Measurements from ENCODE around the gene TPST2.

Gene TPST2

GRCh38 chr22:26589845-26590736, at the start of gene TPST2:
Gene TPST2 (minus strand): TSS chr22:26590132. CDS start chr22:26541630, 48,502 bp downstream.
- Histone ChIP-seq H3K4me1 (ENCODE audit: control insufficient read depth in 1 of 2, insufficient read depth in 2 of 2, low read length in 2 of 2) (peaks cover 11 to 21% of the 10 kb centered on the region in 2 donors), H3K27me3 (ENCODE audit: low read depth, low read length) (no peaks in the 10 kb centered on the region), H3K27ac (ENCODE audit: low read length) (peak within 1 kb of the TSS; percentile 53), H3K4me3 (ENCODE audit: low read depth in 1 of 2, low read length in 2 of 2) (peak within 1 kb of the TSS; percentile 82 to 86), H3K9me3 (ENCODE audit: control insufficient read depth in 1 of 2, low read length in 2 of 2) (no peaks in the 10 kb centered on the region), H3K36me3 (ENCODE audit: control insufficient read depth in 1 of 2, insufficient read depth in 2 of 2, low read length in 2 of 2) (no peaks in the 10 kb centered on the region)

GRCh38 chr22:26636296-26636695, 46.4 kb upstream of the TPST2 start:
- Histone ChIP-seq H3K27me3 (ENCODE audit: low read depth, low read length) (peaks cover 4% of the 10 kb centered on the region), H3K27ac (ENCODE audit: low read length) (no peak overlapping the region), H3K36me3 (ENCODE audit: control insufficient read depth in 1 of 2, insufficient read depth in 2 of 2, low read length in 2 of 2) (no peaks in the 10 kb centered on the region), H3K4me3 (ENCODE audit: low read depth in 1 of 2, low read length in 2 of 2) (no peak overlapping the region), H3K9me3 (ENCODE audit: control insufficient read depth in 1 of 2, low read length in 2 of 2) (no peaks in the 10 kb centered on the region), H3K4me1 (ENCODE audit: control insufficient read depth in 1 of 2, insufficient read depth in 2 of 2, low read length in 2 of 2) (no peaks in the 10 kb centered on the region)

GRCh38 chr22:26635117-26635516, 45.2 kb upstream of the TPST2 start:
- H3K36me3 ChIP-seq (ENCODE audit: control insufficient read depth in 1 of 2, insufficient read depth in 2 of 2, low read length in 2 of 2): no peaks in the 10 kb centered on the region
- H3K27ac ChIP-seq (ENCODE audit: low read length): no peak overlapping the region
- no peaks in the 10 kb centered on the region for H3K4me1 ChIP-seq (ENCODE audit: control insufficient read depth in 1 of 2, insufficient read depth in 2 of 2, low read length in 2 of 2)
- H3K9me3 ChIP-seq (ENCODE audit: control insufficient read depth in 1 of 2, low read length in 2 of 2): peaks cover 0 to 4% of the 10 kb centered on the region in 2 donors
- H3K27me3 ChIP-seq (ENCODE audit: low read depth, low read length): no peaks in the 10 kb centered on the region
- H3K4me3 ChIP-seq (ENCODE audit: low read depth in 1 of 2, low read length in 2 of 2): no peak overlapping the region

GRCh38 chr22:26634189-26634588, 44.3 kb upstream of the TPST2 start:
- Histone ChIP-seq H3K9me3 (ENCODE audit: control insufficient read depth in 1 of 2, low read length in 2 of 2) (peaks cover 0 to 4% of the 10 kb centered on the region in 2 donors), H3K27ac (ENCODE audit: low read length) (no peak overlapping the region), H3K36me3 (ENCODE audit: control insufficient read depth in 1 of 2, insufficient read depth in 2 of 2, low read length in 2 of 2) (no peaks in the 10 kb centered on the region), H3K4me3 (ENCODE audit: low read depth in 1 of 2, low read length in 2 of 2) (no peak overlapping the region), H3K27me3 (ENCODE audit: low read depth, low read length) (no peaks in the 10 kb centered on the region), H3K4me1 (ENCODE audit: control insufficient read depth in 1 of 2, insufficient read depth in 2 of 2, low read length in 2 of 2) (no peaks in the 10 kb centered on the region)

- no peaks in the 10 kb centered on the region for H3K36me3 ChIP-seq (ENCODE audit: control insufficient read depth in 1 of 2, insufficient read depth in 2 of 2, low read length in 2 of 2)
- no peaks in the 10 kb centered on the region for H3K4me1 ChIP-seq (ENCODE audit: control insufficient read depth in 1 of 2, insufficient read depth in 2 of 2, low read length in 2 of 2)
- H3K27ac ChIP-seq (ENCODE audit: low read length): no peak overlapping the region
- no peak overlapping the region for H3K4me3 ChIP-seq (ENCODE audit: low read depth in 1 of 2, low read length in 2 of 2)
- H3K9me3 ChIP-seq (ENCODE audit: control insufficient read depth in 1 of 2, low read length in 2 of 2): peaks cover 0 to 4% of the 10 kb centered on the region in 2 donors
- no peaks in the 10 kb centered on the region for H3K27me3 ChIP-seq (ENCODE audit: low read depth, low read length)
Observed at GRCh38 chr22:26632422-26633155, 42.7 kb upstream of the TPST2 start.

GRCh38 chr22:26631282-26631681, 41.4 kb upstream of the TPST2 start:
- no peak overlapping the region for H3K4me3 ChIP-seq (ENCODE audit: low read depth in 1 of 2, low read length in 2 of 2)
- H3K36me3 ChIP-seq (ENCODE audit: control insufficient read depth in 1 of 2, insufficient read depth in 2 of 2, low read length in 2 of 2): no peaks in the 10 kb centered on the region
- H3K27me3 ChIP-seq (ENCODE audit: low read depth, low read length): no peaks in the 10 kb centered on the region
- H3K9me3 ChIP-seq (ENCODE audit: control insufficient read depth in 1 of 2, low read length in 2 of 2): peaks cover 0 to 4% of the 10 kb centered on the region in 2 donors
- H3K4me1 ChIP-seq (ENCODE audit: control insufficient read depth in 1 of 2, insufficient read depth in 2 of 2, low read length in 2 of 2): no peaks in the 10 kb centered on the region
- no peak overlapping the region for H3K27ac ChIP-seq (ENCODE audit: low read length)

GRCh38 chr22:26629988-26630761, 40.2 kb upstream of the TPST2 start:
- Histone ChIP-seq H3K27ac (ENCODE audit: low read length) (no peak overlapping the region), H3K36me3 (ENCODE audit: control insufficient read depth in 1 of 2, insufficient read depth in 2 of 2, low read length in 2 of 2) (no peaks in the 10 kb centered on the region), H3K4me1 (ENCODE audit: control insufficient read depth in 1 of 2, insufficient read depth in 2 of 2, low read length in 2 of 2) (no peaks in the 10 kb centered on the region), H3K27me3 (ENCODE audit: low read depth, low read length) (no peaks in the 10 kb centered on the region), H3K4me3 (ENCODE audit: low read depth in 1 of 2, low read length in 2 of 2) (no peak overlapping the region), H3K9me3 (ENCODE audit: control insufficient read depth in 1 of 2, low read length in 2 of 2) (peaks cover 0 to 4% of the 10 kb centered on the region in 2 donors)

GRCh38 chr22:26624803-26625202, 34.9 kb upstream of the TPST2 start:
- no peaks in the 10 kb centered on the region for H3K4me1 ChIP-seq (ENCODE audit: control insufficient read depth in 1 of 2, insufficient read depth in 2 of 2, low read length in 2 of 2)
- H3K27ac ChIP-seq (ENCODE audit: low read length): no peak overlapping the region
- H3K27me3 ChIP-seq (ENCODE audit: low read depth, low read length): no peaks in the 10 kb centered on the region
- H3K9me3 ChIP-seq (ENCODE audit: control insufficient read depth in 1 of 2, low read length in 2 of 2): no peaks in the 10 kb centered on the region
- no peak overlapping the region for H3K4me3 ChIP-seq (ENCODE audit: low read depth in 1 of 2, low read length in 2 of 2)
- no peaks in the 10 kb centered on the region for H3K36me3 ChIP-seq (ENCODE audit: control insufficient read depth in 1 of 2, insufficient read depth in 2 of 2, low read length in 2 of 2)

- Histone ChIP-seq H3K27me3 (ENCODE audit: low read depth, low read length) (no peaks in the 10 kb centered on the region), H3K36me3 (ENCODE audit: control insufficient read depth in 1 of 2, insufficient read depth in 2 of 2, low read length in 2 of 2) (no peaks in the 10 kb centered on the region), H3K4me3 (ENCODE audit: low read depth in 1 of 2, low read length in 2 of 2) (no peak overlapping the region), H3K27ac (ENCODE audit: low read length) (no peak overlapping the region), H3K4me1 (ENCODE audit: control insufficient read depth in 1 of 2, insufficient read depth in 2 of 2, low read length in 2 of 2) (no peaks in the 10 kb centered on the region), H3K9me3 (ENCODE audit: control insufficient read depth in 1 of 2, low read length in 2 of 2) (no peaks in the 10 kb centered on the region)
Observed at GRCh38 chr22:26623984-26624383, 34.1 kb upstream of the TPST2 start.

GRCh38 chr22:26621663-26622062, 31.7 kb upstream of the TPST2 start, which contains the start of gene CRYBA4:
Gene CRYBA4 (plus strand): TSS chr22:26621963. CDS start chr22:26622597, 634 bp downstream.
- H3K27ac ChIP-seq (ENCODE audit: low read length): no peak within 1 kb of the TSS
- no peak within 1 kb of the TSS for H3K4me3 ChIP-seq (ENCODE audit: low read depth in 1 of 2, low read length in 2 of 2)
- no peaks in the 10 kb centered on the region for H3K4me1 ChIP-seq (ENCODE audit: control insufficient read depth in 1 of 2, insufficient read depth in 2 of 2, low read length in 2 of 2)
- no peaks in the 10 kb centered on the region for H3K36me3 ChIP-seq (ENCODE audit: control insufficient read depth in 1 of 2, insufficient read depth in 2 of 2, low read length in 2 of 2)
- no peaks in the 10 kb centered on the region for H3K9me3 ChIP-seq (ENCODE audit: control insufficient read depth in 1 of 2, low read length in 2 of 2)
- no peaks in the 10 kb centered on the region for H3K27me3 ChIP-seq (ENCODE audit: low read depth, low read length)

GRCh38 chr22:26620197-26620596, 30.3 kb upstream of the TPST2 start:
- no peaks in the 10 kb centered on the region for H3K27me3 ChIP-seq (ENCODE audit: low read depth, low read length)

More at GRCh38 chr22:26620197-26620596, 30.3 kb upstream of the TPST2 start:
- no peaks in the 10 kb centered on the region for H3K4me1 ChIP-seq (ENCODE audit: control insufficient read depth in 1 of 2, insufficient read depth in 2 of 2, low read length in 2 of 2)
- no peaks in the 10 kb centered on the region for H3K9me3 ChIP-seq (ENCODE audit: control insufficient read depth in 1 of 2, low read length in 2 of 2)
- no peak overlapping the region for H3K27ac ChIP-seq (ENCODE audit: low read length)
- no peaks in the 10 kb centered on the region for H3K36me3 ChIP-seq (ENCODE audit: control insufficient read depth in 1 of 2, insufficient read depth in 2 of 2, low read length in 2 of 2)
- H3K4me3 ChIP-seq (ENCODE audit: low read depth in 1 of 2, low read length in 2 of 2): no peak overlapping the region

All from muscle layer of duodenum (tissue), 2 donors.